ENCODE measurements around the gene BCAR1. TPM values are rescaled to one million over a fixed set of nuclear protein-coding genes. Genes with fewer than 3 reads are reported as not detected.

BCAR1 gene
- total RNA-seq, 4 donors from 2014 or later: 26.5 to 39.2 (median 30.9) TPM

DNA sequence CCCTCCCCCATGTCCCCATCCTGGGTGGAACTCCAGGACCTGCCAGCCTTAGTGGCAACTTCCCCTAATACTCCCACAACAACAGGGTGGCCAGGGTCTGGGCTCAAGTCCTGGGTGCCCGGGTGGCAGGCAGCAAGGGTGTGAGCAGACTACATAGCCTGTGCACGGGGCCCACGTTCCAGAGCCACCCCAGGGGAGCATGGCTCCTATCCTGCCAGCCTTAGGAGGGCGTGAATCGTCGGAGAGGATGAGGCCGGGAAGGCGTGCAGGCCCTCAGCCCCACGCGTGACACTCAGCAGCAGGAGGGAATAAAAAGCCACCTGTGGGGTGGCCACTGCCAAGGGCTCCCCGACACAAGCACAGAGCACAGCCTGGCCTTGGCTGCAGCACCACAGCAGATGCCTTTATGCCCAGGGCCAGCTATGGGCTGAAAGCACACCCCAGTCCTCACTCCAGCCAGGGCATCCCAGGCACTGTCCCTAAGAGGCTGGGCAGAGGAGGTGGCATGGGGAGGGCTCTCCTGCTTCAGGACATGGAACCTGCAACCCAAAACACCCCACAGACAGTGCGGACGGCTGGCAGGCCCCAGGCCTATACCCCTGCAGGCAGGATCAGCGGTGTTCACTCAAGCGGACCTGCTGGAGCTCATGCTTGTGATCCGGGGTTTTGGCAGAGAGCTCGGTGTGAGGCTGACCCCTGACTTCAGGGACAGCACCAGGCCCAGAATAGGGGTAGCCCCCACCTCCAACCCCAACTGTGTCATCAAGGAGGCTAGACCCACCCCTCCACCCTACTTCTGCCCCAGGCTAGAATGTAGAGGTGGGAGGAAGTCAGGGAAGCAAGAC, 2.7 kb downstream of the BCAR1 start:
- 39% methylated on average over 12 of the region's 17 CpGs for WGBS
- H3K27ac ChIP-seq: peak overlapping the region; percentile 90
- no peak for DNase-seq (ENCODE audit: low spot score in 2 of 2)
- H3K4me3 ChIP-seq: no peak overlapping the region
- peaks cover 93% of the 10 kb centered on the region for H3K4me1 ChIP-seq
- H3K27me3 ChIP-seq: no peaks in the 10 kb centered on the region
- no peaks in the 10 kb centered on the region for H3K36me3 ChIP-seq
- TF ChIP-seq EP300 (IDR thresholded peaks at IDR 0.05) (no peak), POLR2A (IDR thresholded peaks at IDR 0.05) (no peak), POLR2AphosphoS5 (IDR thresholded peaks at IDR 0.05) (no peak)
- TF ChIP-seq, protein P1, sequence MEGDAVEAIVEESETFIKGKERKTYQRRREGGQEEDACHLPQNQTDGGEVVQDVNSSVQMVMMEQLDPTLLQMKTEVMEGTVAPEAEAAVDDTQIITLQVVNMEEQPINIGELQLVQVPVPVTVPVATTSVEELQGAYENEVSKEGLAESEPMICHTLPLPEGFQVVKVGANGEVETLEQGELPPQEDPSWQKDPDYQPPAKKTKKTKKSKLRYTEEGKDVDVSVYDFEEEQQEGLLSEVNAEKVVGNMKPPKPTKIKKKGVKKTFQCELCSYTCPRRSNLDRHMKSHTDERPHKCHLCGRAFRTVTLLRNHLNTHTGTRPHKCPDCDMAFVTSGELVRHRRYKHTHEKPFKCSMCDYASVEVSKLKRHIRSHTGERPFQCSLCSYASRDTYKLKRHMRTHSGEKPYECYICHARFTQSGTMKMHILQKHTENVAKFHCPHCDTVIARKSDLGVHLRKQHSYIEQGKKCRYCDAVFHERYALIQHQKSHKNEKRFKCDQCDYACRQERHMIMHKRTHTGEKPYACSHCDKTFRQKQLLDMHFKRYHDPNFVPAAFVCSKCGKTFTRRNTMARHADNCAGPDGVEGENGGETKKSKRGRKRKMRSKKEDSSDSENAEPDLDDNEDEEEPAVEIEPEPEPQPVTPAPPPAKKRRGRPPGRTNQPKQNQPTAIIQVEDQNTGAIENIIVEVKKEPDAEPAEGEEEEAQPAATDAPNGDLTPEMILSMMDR (IDR thresholded peaks at IDR 0.05): no peak
- H3K9me3 ChIP-seq: no peaks in the 10 kb centered on the region

GRCh38 chr16:75248142-75248535, 3.3 kb downstream of the BCAR1 start:
- no peaks in the 10 kb centered on the region for H3K36me3 ChIP-seq
- no peak for TF ChIP-seq POLR2A (IDR thresholded peaks at IDR 0.05)
- TF ChIP-seq POLR2AphosphoS5 (IDR thresholded peaks at IDR 0.05): no peak
- TF ChIP-seq, protein P1 (IDR thresholded peaks at IDR 0.05): no peak
- TF ChIP-seq EP300 (IDR thresholded peaks at IDR 0.05): no peak
- DNase-seq (ENCODE audit: low spot score in 2 of 2): no peak
- peak overlapping the region; percentile 90 for H3K27ac ChIP-seq
- H3K4me1 ChIP-seq: peaks cover 92% of the 10 kb centered on the region
- no peak overlapping the region for H3K4me3 ChIP-seq
- no peaks in the 10 kb centered on the region for H3K9me3 ChIP-seq
- H3K27me3 ChIP-seq: no peaks in the 10 kb centered on the region
- WGBS: 54% methylated on average over 9 of the region's 13 CpGs

DNA sequence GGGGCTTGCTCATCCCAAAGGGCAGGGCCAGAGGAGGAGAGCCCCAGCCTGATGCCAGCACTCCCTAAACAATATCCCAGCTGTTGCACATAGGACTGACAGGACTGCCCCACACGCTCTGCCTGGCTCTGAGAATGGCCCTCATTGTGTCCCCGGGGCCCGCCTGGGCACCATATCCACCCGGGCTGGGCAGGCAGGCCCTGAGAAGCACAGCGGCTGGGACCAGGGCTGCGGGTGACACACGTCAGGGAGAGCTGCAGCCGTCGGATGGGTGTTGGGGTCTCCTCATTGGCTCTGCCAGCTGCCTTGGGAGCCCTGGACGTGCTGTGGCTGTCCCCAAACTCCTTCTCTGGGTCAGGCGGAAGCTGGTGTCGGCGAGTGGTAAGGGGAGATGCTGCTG, 4.2 kb downstream of the BCAR1 start:
- Histone ChIP-seq H3K4me3 (no peak overlapping the region), H3K36me3 (peaks cover 5% of the 10 kb centered on the region), H3K4me1 (peaks cover 83% of the 10 kb centered on the region), H3K27ac (peak overlapping the region; percentile 62), H3K27me3 (no peaks in the 10 kb centered on the region), H3K9me3 (no peaks in the 10 kb centered on the region)
- WGBS: 75% methylated on average over 13 of the region's 13 CpGs
- no peak for DNase-seq (ENCODE audit: low spot score in 2 of 2)
- TF ChIP-seq POLR2AphosphoS5 (IDR thresholded peaks at IDR 0.05): no peak
- TF ChIP-seq EP300 (IDR thresholded peaks at IDR 0.05): no peak
- no peak for TF ChIP-seq POLR2A (IDR thresholded peaks at IDR 0.05)
- TF ChIP-seq, protein P1 (IDR thresholded peaks at IDR 0.05): no peak

GRCh38 chr16:75246504-75247205, 4.8 kb downstream of the BCAR1 start:
- 74% methylated on average over 8 of the region's 12 CpGs for WGBS
- DNase-seq (ENCODE audit: low spot score in 2 of 2): no peak
- TF ChIP-seq POLR2AphosphoS5 (IDR thresholded peaks at IDR 0.05): no peak
- TF ChIP-seq, protein P1 (IDR thresholded peaks at IDR 0.05): no peak
- no peak for TF ChIP-seq POLR2A (IDR thresholded peaks at IDR 0.05)
- no peak for TF ChIP-seq EP300 (IDR thresholded peaks at IDR 0.05)
- Histone ChIP-seq H3K27ac (peak overlapping the region; percentile 84), H3K27me3 (no peaks in the 10 kb centered on the region), H3K9me3 (no peaks in the 10 kb centered on the region), H3K4me3 (no peak overlapping the region), H3K36me3 (peaks cover 11% of the 10 kb centered on the region), H3K4me1 (peaks cover 77% of the 10 kb centered on the region)

Measured in suprapubic skin (tissue), 4 donors.